HG03045 (cell line): ENCODE data around the gene PILRB.
A peak's percentile ranks its signal among the peaks of the same experiment; 100 is the strongest.
"Not testable (repeated sequence)": the region's sequence is repeated elsewhere in the genome, so short reads cannot be mapped to it uniquely, and the experiment has no call there.

Experiments
- ATAC-seq: cut with Tn5 transposase; IDR thresholded peaks from one replicate; pipeline ENCODE4 v1.9.1; 2021; ENCODE audit warnings: mild to moderate bottlenecking, moderate library complexity; ENCODE audit not compliant: unreplicated experiment

PILRB gene

GRCh38 chr7:100373870-100374598, 16.1 kb downstream of the PILRB start:
- ATAC-seq = not testable (repeated sequence)

GRCh38 chr7:100374601-100375000, 16.7 kb downstream of the PILRB start:
- no peak for ATAC-seq

- ATAC-seq = no peak
Measured at GRCh38 chr7:100376066-100376465, 18.1 kb downstream of the PILRB start.

- no peak for ATAC-seq
Measured at GRCh38 chr7:100378114-100378755, 20.3 kb downstream of the PILRB start.

GRCh38 chr7:100380196-100380595, 22.3 kb downstream of the PILRB start:
- no peak for ATAC-seq

- not testable (repeated sequence) for ATAC-seq
Measured at GRCh38 chr7:100381531-100382233, 23.8 kb downstream of the PILRB start.

GRCh38 chr7:100382234-100382853, 24.4 kb downstream of the PILRB start:
- ATAC-seq = not testable (repeated sequence)

GRCh38 chr7:100384628-100385294, 26.8 kb downstream of the PILRB start:
- no peak for ATAC-seq

- no peak for ATAC-seq
Measured at GRCh38 chr7:100386940-100387339, 29.0 kb downstream of the PILRB start.

- ATAC-seq = no peak
Measured at GRCh38 chr7:100387695-100388094, 29.8 kb downstream of the PILRB start.

- no peak for ATAC-seq
Measured at GRCh38 chr7:100389437-100390088, 31.6 kb downstream of the PILRB start.

- ATAC-seq = no peak
Measured at GRCh38 chr7:100390286-100391009, 32.5 kb downstream of the PILRB start.

GRCh38 chr7:100393233-100393905, 35.5 kb downstream of the PILRB start:
- no peak for ATAC-seq

- ATAC-seq = no peak
Measured at GRCh38 chr7:100394077-100394476, 36.2 kb downstream of the PILRB start.

GRCh38 chr7:100396421-100396982, 38.6 kb downstream of the PILRB start:
- peak; percentile 87 for ATAC-seq

- ATAC-seq = no peak
Measured at GRCh38 chr7:100397315-100398081, 39.6 kb downstream of the PILRB start.

GRCh38 chr7:100398239-100398638, 40.3 kb downstream of the PILRB start:
- no peak for ATAC-seq

- no peak for ATAC-seq
Measured at GRCh38 chr7:100400041-100400440, 42.1 kb downstream of the PILRB start.
